Measurements from ENCODE around the gene ATG10. TPM values are rescaled to one million over a fixed set of nuclear protein-coding genes. Genes with fewer than 3 reads are reported as not detected.

The ATG10 gene
- total and polyA plus RNA-seq, 2 donors (not counting 1 experiment from before 2014, with no cell fraction given) = 1.6 to 11.6 TPM

GRCh38 chr5:82044010-82044409 is 72.2 kb downstream of the ATG10 start:
- Histone ChIP-seq H2AFZ (ENCODE audit: insufficient read depth, low read depth, low read length, poor library complexity, severe bottlenecking) (no peak overlapping the region), H4K20me1 (ENCODE audit: control insufficient read depth, insufficient read depth, low read length, poor library complexity, severe bottlenecking) (no peaks in the 10 kb centered on the region), H3K9ac (ENCODE audit: low read length) (no peak overlapping the region), H3K27me3 (replicated peaks in 1 of 4; ENCODE audit: control extremely low read depth in 1 of 4, control insufficient read depth in 3 of 4, insufficient read depth in 4 of 4, low read length in 3 of 4) (no peaks in the 10 kb centered on the region), H3K36me3 (replicated peaks in 1 of 2; ENCODE audit: control extremely low read depth in 1 of 2, control insufficient read depth in 1 of 2, extremely low read depth in 1 of 2, insufficient read depth in 2 of 2, low read length in 1 of 2) (no peaks in the 10 kb centered on the region), H3K4me1 (ENCODE audit: control insufficient read depth in 2 of 2, insufficient read depth in 2 of 2, low read length in 2 of 2) (no peaks in the 10 kb centered on the region), H3K4me2 (replicated peaks; ENCODE audit: low read depth, low read length, poor library complexity, severe bottlenecking) (no peak overlapping the region), H3K27ac (ENCODE audit: low read length in 2 of 2) (no peak overlapping the region), H3K4me3 (ENCODE audit: control extremely low read depth in 1 of 5, extremely low read depth in 1 of 5, insufficient read depth in 1 of 5, low read depth in 2 of 5, low read length in 4 of 5) (no peak overlapping the region), H3K79me2 (ENCODE audit: control insufficient read depth, insufficient read depth, low read length) (no peaks in the 10 kb centered on the region), H3K9me3 (ENCODE audit: control extremely low read depth in 1 of 3, control insufficient read depth in 2 of 3, insufficient read depth in 1 of 3, low read length in 2 of 3) (peaks cover 0 to 17% (median 9%) of the 10 kb centered on the region in 3 donors)
- 88% methylated on average over 1 of the region's 2 CpGs for WGBS (ENCODE audit: insufficient coverage)
- POLR2A ChIA-PET = no interaction called here
- no peak for DNase-seq
- no peaks in the 10 kb centered on the region for H3K27me3 Mint-ChIP-seq
- CTCF ChIA-PET = no interaction called here
- peaks cover 6% of the 10 kb centered on the region for H3K4me1 Mint-ChIP-seq
- TF ChIP-seq CTCF (IDR thresholded peaks at IDR 0.05) (no peak), EZH2 (IDR thresholded peaks at IDR 0.05; ENCODE audit: borderline replicate concordance, insufficient read depth, low read depth, low read length, poor library complexity, severe bottlenecking) (no peak)
- no peak overlapping the region for H3K27ac Mint-ChIP-seq
- intact Hi-C loops (cut with micrococcal nuclease) = no loop called here
- H3K9me3 Mint-ChIP-seq (ENCODE audit: insufficient read depth) = no peaks in the 10 kb centered on the region
- no peak overlapping the region for H3K4me3 Mint-ChIP-seq
- no peak for ATAC-seq (ENCODE audit: low read depth)

- POLR2A ChIA-PET = no interaction called here
- H3K27me3 ChIP-seq (replicated peaks in 1 of 4; ENCODE audit: control extremely low read depth in 1 of 4, control insufficient read depth in 3 of 4, insufficient read depth in 4 of 4, low read length in 3 of 4) = no peaks in the 10 kb centered on the region
- 100% methylated on average over 1 of the region's 3 CpGs for WGBS (ENCODE audit: insufficient coverage)
- CTCF ChIA-PET = no interaction called here
- no peaks in the 10 kb centered on the region for H3K27me3 Mint-ChIP-seq
- H3K4me1 Mint-ChIP-seq = peaks cover 6% of the 10 kb centered on the region
- H2AFZ ChIP-seq (ENCODE audit: insufficient read depth, low read depth, low read length, poor library complexity, severe bottlenecking) = no peak overlapping the region
- no peaks in the 10 kb centered on the region for H3K79me2 ChIP-seq (ENCODE audit: control insufficient read depth, insufficient read depth, low read length)
- H3K4me1 ChIP-seq (ENCODE audit: control insufficient read depth in 2 of 2, insufficient read depth in 2 of 2, low read length in 2 of 2) = no peaks in the 10 kb centered on the region
- no peaks in the 10 kb centered on the region for H4K20me1 ChIP-seq (ENCODE audit: control insufficient read depth, insufficient read depth, low read length, poor library complexity, severe bottlenecking)
- DNase-seq (no peak), ATAC-seq (ENCODE audit: low read depth) (no peak)
- TF ChIP-seq CTCF (IDR thresholded peaks at IDR 0.05) = no peak
- TF ChIP-seq EZH2 (IDR thresholded peaks at IDR 0.05; ENCODE audit: borderline replicate concordance, insufficient read depth, low read depth, low read length, poor library complexity, severe bottlenecking) = no peak
- intact Hi-C loops (cut with micrococcal nuclease) = no loop called here
- no peak overlapping the region for H3K27ac ChIP-seq (ENCODE audit: low read length in 2 of 2)
- H3K27ac Mint-ChIP-seq = no peak overlapping the region
- H3K9me3 ChIP-seq (ENCODE audit: control extremely low read depth in 1 of 3, control insufficient read depth in 2 of 3, insufficient read depth in 1 of 3, low read length in 2 of 3) = peaks cover 0 to 17% (median 9%) of the 10 kb centered on the region in 3 donors
- no peak overlapping the region for H3K4me3 ChIP-seq (ENCODE audit: control extremely low read depth in 1 of 5, extremely low read depth in 1 of 5, insufficient read depth in 1 of 5, low read depth in 2 of 5, low read length in 4 of 5)
- H3K4me3 Mint-ChIP-seq = no peak overlapping the region
- no peak overlapping the region for H3K9ac ChIP-seq (ENCODE audit: low read length)
- no peak overlapping the region for H3K4me2 ChIP-seq (replicated peaks; ENCODE audit: low read depth, low read length, poor library complexity, severe bottlenecking)
- no peaks in the 10 kb centered on the region for H3K36me3 ChIP-seq (replicated peaks in 1 of 2; ENCODE audit: control extremely low read depth in 1 of 2, control insufficient read depth in 1 of 2, extremely low read depth in 1 of 2, insufficient read depth in 2 of 2, low read length in 1 of 2)
- no peaks in the 10 kb centered on the region for H3K9me3 Mint-ChIP-seq (ENCODE audit: insufficient read depth)
Measured at GRCh38 chr5:82045554-82046275, 73.9 kb downstream of the ATG10 start.
